ENCODE measurements around the gene KRTAP17-1. TPM values are rescaled to one million over a fixed set of nuclear protein-coding genes. Genes with fewer than 3 reads are reported as not detected.

KRTAP17-1 gene
- total RNA-seq, 1 experiment from 2014 or later, result not detected

DNA sequence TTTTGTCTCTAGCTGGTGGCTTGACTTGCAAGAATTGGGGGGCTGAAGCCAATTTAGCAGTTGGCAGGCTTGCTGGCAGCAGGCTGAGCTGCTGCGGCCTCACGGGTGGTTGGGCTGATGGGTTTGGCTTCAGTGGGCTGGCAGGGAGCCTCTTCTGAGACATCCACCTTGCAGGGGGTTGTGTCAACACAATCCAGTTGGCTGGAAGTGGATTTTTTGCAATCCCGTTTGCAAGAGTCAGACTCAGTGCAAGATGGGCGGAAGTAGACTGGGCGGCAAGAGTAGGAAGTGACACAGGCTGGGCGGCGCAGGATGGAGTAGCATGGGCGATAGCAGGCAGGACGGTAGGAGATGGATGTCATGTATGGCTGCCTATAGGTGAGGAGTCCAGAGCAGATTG lies 7.9 kb downstream of the KRTAP17-1 start:
- no peak overlapping the region for H4K91ac ChIP-seq (ENCODE audit: insufficient read length, low read depth, low read length)
- H3K9me3 ChIP-seq (ENCODE audit: control insufficient read depth, low read depth, low read length), result no peaks in the 10 kb centered on the region
- peaks cover 15% of the 10 kb centered on the region for H3K27me3 Mint-ChIP-seq (ENCODE audit: low read depth)
- H2BK5ac ChIP-seq (ENCODE audit: insufficient read length, low read length), result no peak overlapping the region
- no peak overlapping the region for H2AK5ac ChIP-seq (ENCODE audit: insufficient read length, low read length)
- WGBS (ENCODE audit: extremely low coverage, insufficient read length, low lambda C conversion rate), result no CpG with 5 or more reads among the region's 9 CpGs
- no peak overlapping the region for H3K18ac ChIP-seq (ENCODE audit: insufficient read length, low read depth, low read length)
- no peak overlapping the region for H3K4me3 Mint-ChIP-seq
- H3K79me1 ChIP-seq (ENCODE audit: insufficient read depth, low read depth, low read length, poor library complexity, severe bottlenecking), result no peaks in the 10 kb centered on the region
- H2BK20ac ChIP-seq (ENCODE audit: low read depth, low read length, poor library complexity, severe bottlenecking), result no peak overlapping the region
- no peaks in the 10 kb centered on the region for H3K23me2 ChIP-seq (ENCODE audit: insufficient read length, low read depth, low read length, poor library complexity, severe bottlenecking)
- H2BK12ac ChIP-seq (ENCODE audit: insufficient read length, low read depth, low read length), result no peak overlapping the region
- TF ChIP-seq, protein P1, sequence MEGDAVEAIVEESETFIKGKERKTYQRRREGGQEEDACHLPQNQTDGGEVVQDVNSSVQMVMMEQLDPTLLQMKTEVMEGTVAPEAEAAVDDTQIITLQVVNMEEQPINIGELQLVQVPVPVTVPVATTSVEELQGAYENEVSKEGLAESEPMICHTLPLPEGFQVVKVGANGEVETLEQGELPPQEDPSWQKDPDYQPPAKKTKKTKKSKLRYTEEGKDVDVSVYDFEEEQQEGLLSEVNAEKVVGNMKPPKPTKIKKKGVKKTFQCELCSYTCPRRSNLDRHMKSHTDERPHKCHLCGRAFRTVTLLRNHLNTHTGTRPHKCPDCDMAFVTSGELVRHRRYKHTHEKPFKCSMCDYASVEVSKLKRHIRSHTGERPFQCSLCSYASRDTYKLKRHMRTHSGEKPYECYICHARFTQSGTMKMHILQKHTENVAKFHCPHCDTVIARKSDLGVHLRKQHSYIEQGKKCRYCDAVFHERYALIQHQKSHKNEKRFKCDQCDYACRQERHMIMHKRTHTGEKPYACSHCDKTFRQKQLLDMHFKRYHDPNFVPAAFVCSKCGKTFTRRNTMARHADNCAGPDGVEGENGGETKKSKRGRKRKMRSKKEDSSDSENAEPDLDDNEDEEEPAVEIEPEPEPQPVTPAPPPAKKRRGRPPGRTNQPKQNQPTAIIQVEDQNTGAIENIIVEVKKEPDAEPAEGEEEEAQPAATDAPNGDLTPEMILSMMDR (conservative IDR thresholded peaks at IDR 0.05), result no peak
- no peaks in the 10 kb centered on the region for H3K4me1 ChIP-seq (ENCODE audit: insufficient read depth, low read length)
- no peak overlapping the region for H3K27ac ChIP-seq (ENCODE audit: insufficient read length, low read depth, low read length)
- H3K4ac ChIP-seq (ENCODE audit: low read depth, low read length), result no peak overlapping the region
- H3K27ac Mint-ChIP-seq, result no peak overlapping the region
- H2AFZ ChIP-seq (ENCODE audit: low read length), result no peak overlapping the region
- no peaks in the 10 kb centered on the region for H3K27me3 ChIP-seq (ENCODE audit: insufficient read depth, low read length)
- no peak overlapping the region for H2BK15ac ChIP-seq (ENCODE audit: low read depth, low read length)
- no peak overlapping the region for H3K23ac ChIP-seq (ENCODE audit: insufficient read length, low read depth, low read length)
- no peak overlapping the region for H3K56ac ChIP-seq (ENCODE audit: insufficient read length, low read depth, low read length)
- no peak overlapping the region for H3T11ph ChIP-seq (ENCODE audit: low read length)
- no peaks in the 10 kb centered on the region for H3K4me1 Mint-ChIP-seq
- no peak overlapping the region for H4K5ac ChIP-seq (ENCODE audit: insufficient read length, low read depth, low read length)
- no peaks in the 10 kb centered on the region for H3K79me2 ChIP-seq (ENCODE audit: insufficient read depth, low read length)
- H3K9me3 Mint-ChIP-seq, result no peaks in the 10 kb centered on the region
- H3K14ac ChIP-seq (ENCODE audit: insufficient read depth, low read length), result no peak overlapping the region; the same call in 1 of the 2 replicates
- H2BK120ac ChIP-seq (ENCODE audit: low read depth, low read length, poor library complexity, severe bottlenecking), result no peak overlapping the region
- no peaks in the 10 kb centered on the region for H4K20me1 ChIP-seq (ENCODE audit: control insufficient read depth, insufficient read depth, insufficient read length)
- no peaks in the 10 kb centered on the region for H3K36me3 Mint-ChIP-seq (ENCODE audit: insufficient read depth in 1 of 3, low read depth in 3 of 3)
- no peak overlapping the region for H3K4me2 ChIP-seq (ENCODE audit: insufficient read depth, insufficient read length, low read length)
- no peak overlapping the region for H3K9ac ChIP-seq (ENCODE audit: extremely low read depth, insufficient read length, low read length)
- H4K8ac ChIP-seq (replicated peaks; ENCODE audit: insufficient read length, low read depth, low read length), result no peak overlapping the region
- no peak for DNase-seq

Measured in H9 (cell line).